ENCODE data around the gene CHAD.
A peak's percentile ranks its signal among the peaks of the same experiment; 100 is the strongest.

Gene CHAD

DNA sequence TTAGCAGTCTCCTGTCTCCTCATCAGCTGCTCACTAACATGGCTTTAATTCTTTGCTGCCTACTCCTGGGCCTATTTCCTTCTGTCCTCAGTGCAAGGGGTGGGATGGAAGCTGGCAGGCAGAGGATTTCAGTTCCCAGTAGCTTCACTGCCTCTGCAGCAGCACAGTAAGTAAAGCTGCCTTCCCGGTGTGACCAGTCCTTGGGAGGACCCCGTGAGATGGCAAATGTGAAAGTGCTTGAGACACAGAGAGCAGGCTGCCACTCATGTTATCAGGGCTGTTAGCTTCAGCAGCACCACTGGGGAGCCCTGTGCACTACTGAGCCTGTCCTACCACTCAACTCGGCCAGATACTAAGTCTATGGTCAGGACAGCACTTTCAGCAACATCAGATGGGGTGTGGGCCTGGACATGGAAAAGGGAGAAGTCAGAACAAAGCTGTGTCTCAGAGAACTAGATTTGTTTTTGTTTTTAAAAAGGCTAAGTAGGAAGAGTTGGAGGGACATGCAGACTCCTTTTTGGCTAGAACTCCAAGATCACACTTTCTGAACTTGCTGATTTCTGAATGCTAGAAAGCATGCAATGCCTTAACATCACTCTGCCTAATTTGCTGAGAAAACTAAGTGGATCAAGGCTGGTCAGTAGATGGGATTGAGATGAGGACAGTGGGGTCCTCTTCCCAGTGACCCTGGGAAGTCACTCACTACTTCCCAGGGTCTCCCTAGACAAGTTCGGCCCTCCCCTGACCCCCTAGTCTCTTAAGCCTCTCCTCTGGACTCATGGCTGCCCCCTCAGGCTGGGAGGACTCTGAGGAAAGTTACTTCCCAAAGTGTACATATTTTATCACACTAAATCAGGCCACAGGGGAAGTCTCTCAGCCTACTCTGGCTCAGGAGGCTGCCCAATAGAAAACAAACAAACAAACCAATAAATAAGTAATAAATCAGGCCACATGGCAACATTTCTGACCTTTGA lies 41.6 kb downstream of the CHAD start (continued):
- no peak for TF ChIP-seq ZNF785 (tag by site-specific recombination; IDR thresholded peaks at IDR 0.05)
- TF ChIP-seq, protein P1, sequence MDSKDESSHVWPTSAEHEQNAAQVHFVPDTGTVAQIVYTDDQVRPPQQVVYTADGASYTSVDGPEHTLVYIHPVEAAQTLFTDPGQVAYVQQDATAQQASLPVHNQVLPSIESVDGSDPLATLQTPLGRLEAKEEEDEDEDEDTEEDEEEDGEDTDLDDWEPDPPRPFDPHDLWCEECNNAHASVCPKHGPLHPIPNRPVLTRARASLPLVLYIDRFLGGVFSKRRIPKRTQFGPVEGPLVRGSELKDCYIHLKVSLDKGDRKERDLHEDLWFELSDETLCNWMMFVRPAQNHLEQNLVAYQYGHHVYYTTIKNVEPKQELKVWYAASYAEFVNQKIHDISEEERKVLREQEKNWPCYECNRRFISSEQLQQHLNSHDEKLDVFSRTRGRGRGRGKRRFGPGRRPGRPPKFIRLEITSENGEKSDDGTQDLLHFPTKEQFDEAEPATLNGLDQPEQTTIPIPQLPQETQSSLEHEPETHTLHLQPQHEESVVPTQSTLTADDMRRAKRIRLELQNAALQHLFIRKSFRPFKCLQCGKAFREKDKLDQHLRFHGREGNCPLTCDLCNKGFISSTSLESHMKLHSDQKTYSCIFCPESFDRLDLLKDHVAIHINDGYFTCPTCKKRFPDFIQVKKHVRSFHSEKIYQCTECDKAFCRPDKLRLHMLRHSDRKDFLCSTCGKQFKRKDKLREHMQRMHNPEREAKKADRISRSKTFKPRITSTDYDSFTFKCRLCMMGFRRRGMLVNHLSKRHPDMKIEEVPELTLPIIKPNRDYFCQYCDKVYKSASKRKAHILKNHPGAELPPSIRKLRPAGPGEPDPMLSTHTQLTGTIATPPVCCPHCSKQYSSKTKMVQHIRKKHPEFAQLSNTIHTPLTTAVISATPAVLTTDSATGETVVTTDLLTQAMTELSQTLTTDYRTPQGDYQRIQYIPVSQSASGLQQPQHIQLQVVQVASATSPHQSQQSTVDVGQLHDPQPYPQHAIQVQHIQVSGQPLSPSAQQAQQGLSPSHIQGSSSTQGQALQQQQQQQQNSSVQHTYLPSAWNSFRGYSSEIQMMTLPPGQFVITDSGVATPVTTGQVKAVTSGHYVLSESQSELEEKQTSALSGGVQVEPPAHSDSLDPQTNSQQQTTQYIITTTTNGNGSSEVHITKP (tag by site-specific recombination; IDR thresholded peaks at IDR 0.05): no peak
- TF ChIP-seq ZNF521 (tag by site-specific recombination; IDR thresholded peaks at IDR 0.05): no peak
- no peak for TF ChIP-seq KLF9 (tag by site-specific recombination; IDR thresholded peaks at IDR 0.05; ENCODE audit: low read depth)
- TF ChIP-seq GFI1B (tag by site-specific recombination; IDR thresholded peaks at IDR 0.05): no peak
- TF ChIP-seq KLF16 (tag by site-specific recombination; IDR thresholded peaks at IDR 0.05): no peak
- no peak for TF ChIP-seq ZNF596 (tag by site-specific recombination; IDR thresholded peaks at IDR 0.05)
- TF ChIP-seq ZFP69B (tag by site-specific recombination; IDR thresholded peaks at IDR 0.05): no peak
- TF ChIP-seq, protein P2, sequence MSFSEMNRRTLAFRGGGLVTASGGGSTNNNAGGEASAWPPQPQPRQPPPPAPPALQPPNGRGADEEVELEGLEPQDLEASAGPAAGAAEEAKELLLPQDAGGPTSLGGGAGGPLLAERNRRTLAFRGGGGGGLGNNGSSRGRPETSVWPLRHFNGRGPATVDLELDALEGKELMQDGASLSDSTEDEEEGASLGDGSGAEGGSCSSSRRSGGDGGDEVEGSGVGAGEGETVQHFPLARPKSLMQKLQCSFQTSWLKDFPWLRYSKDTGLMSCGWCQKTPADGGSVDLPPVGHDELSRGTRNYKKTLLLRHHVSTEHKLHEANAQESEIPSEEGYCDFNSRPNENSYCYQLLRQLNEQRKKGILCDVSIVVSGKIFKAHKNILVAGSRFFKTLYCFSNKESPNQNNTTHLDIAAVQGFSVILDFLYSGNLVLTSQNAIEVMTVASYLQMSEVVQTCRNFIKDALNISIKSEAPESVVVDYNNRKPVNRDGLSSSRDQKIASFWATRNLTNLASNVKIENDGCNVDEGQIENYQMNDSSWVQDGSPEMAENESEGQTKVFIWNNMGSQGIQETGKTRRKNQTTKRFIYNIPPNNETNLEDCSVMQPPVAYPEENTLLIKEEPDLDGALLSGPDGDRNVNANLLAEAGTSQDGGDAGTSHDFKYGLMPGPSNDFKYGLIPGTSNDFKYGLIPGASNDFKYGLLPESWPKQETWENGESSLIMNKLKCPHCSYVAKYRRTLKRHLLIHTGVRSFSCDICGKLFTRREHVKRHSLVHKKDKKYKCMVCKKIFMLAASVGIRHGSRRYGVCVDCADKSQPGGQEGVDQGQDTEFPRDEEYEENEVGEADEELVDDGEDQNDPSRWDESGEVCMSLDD (tag by site-specific recombination; IDR thresholded peaks at IDR 0.05): peak; percentile 78; the same call in 1 of the 2 replicates
- no peak for TF ChIP-seq ZBTB11 (tag by site-specific recombination; conservative IDR thresholded peaks at IDR 0.05; ENCODE audit: low read depth)
- no peak for TF ChIP-seq RBAK (tag by site-specific recombination; IDR thresholded peaks at IDR 0.05)
- TF ChIP-seq, protein P3, sequence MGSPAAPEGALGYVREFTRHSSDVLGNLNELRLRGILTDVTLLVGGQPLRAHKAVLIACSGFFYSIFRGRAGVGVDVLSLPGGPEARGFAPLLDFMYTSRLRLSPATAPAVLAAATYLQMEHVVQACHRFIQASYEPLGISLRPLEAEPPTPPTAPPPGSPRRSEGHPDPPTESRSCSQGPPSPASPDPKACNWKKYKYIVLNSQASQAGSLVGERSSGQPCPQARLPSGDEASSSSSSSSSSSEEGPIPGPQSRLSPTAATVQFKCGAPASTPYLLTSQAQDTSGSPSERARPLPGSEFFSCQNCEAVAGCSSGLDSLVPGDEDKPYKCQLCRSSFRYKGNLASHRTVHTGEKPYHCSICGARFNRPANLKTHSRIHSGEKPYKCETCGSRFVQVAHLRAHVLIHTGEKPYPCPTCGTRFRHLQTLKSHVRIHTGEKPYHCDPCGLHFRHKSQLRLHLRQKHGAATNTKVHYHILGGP (tag by site-specific recombination; IDR thresholded peaks at IDR 0.05): 0 out of 2 replicates have a peak, but pooled peaks have one; percentile 19
- no peak for TF ChIP-seq ZFHX2 (tag by site-specific recombination; conservative IDR thresholded peaks at IDR 0.05)
- TF ChIP-seq ZNF623 (tag by site-specific recombination; IDR thresholded peaks at IDR 0.05): 0 out of 2 replicates have a peak, but pooled peaks have one; percentile 11
- no peak for TF ChIP-seq ZBTB49 (tag by site-specific recombination; IDR thresholded peaks at IDR 0.05; ENCODE audit: low read depth)
- no peak for TF ChIP-seq ZNF501 (tag by site-specific recombination; IDR thresholded peaks at IDR 0.05)
- no peak for TF ChIP-seq ZBTB21 (tag by site-specific recombination; IDR thresholded peaks at IDR 0.05)
- TF ChIP-seq, protein P4, sequence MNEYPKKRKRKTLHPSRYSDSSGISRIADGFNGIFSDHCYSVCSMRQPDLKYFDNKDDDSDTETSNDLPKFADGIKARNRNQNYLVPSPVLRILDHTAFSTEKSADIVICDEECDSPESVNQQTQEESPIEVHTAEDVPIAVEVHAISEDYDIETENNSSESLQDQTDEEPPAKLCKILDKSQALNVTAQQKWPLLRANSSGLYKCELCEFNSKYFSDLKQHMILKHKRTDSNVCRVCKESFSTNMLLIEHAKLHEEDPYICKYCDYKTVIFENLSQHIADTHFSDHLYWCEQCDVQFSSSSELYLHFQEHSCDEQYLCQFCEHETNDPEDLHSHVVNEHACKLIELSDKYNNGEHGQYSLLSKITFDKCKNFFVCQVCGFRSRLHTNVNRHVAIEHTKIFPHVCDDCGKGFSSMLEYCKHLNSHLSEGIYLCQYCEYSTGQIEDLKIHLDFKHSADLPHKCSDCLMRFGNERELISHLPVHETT (tag by site-specific recombination; IDR thresholded peaks at IDR 0.05): no peak
- TF ChIP-seq ZSCAN5A (tag by site-specific recombination; IDR thresholded peaks at IDR 0.05): no peak
- no peak for TF ChIP-seq ZNF133 (tag by site-specific recombination; IDR thresholded peaks at IDR 0.05)
- peak; percentile 52 for TF ChIP-seq ZXDB (tag by site-specific recombination; IDR thresholded peaks at IDR 0.05)
- no peak for TF ChIP-seq HOXA7 (CRISPR knock-in tag; IDR thresholded peaks at IDR 0.05; ENCODE audit: borderline replicate concordance)
